Esophagus squamous epithelium (tissue), 5 donors: Measurements from ENCODE around the gene LRRC10. TPM values are rescaled to one million over a fixed set of nuclear protein-coding genes. Genes with fewer than 3 reads are reported as not detected.

Experiments used
- DNase-seq: peaks from one replicate; lab custom pipeline; 2025; lab: John Stamatoyannopoulos, UW
- H3K27ac ChIP-seq, 4 donors: fragments of 200-600 bp; sonication (generic); one replicate each; pipeline ENCODE4 v1.5.1; 2016 to 2019; ENCODE audit warnings: mild to moderate bottlenecking in 1 of 4
- H3K27me3 ChIP-seq, 4 donors: fragments of 200-600 bp; sonication (generic); 1 replicate in 3 of 4; 2 replicates in 1 of 4; pipeline versions ENCODE4 v1.5.1 to v1.6.0; 2017 to 2021; ENCODE audit warnings: antibody characterized with exemption in 1 of 4
- H3K36me3 ChIP-seq, 3 donors: fragments of 200-600 bp; sonication (generic); one replicate each; pipeline ENCODE4 v1.5.1; 2016 to 2019
- H3K4me1 ChIP-seq, 3 donors: fragments of 200-600 bp; sonication (generic); one replicate each; pipeline ENCODE4 v1.5.1; 2017 to 2019
- H3K4me3 ChIP-seq, 4 donors: fragments of 200-600 bp; sonication (generic); 1 replicate in 3 of 4; 2 replicates in 1 of 4; pipeline ENCODE4 v1.5.1; 2016 to 2019; ENCODE audit warnings: mild to moderate bottlenecking in 2 of 4, moderate library complexity in 1 of 4
- H3K9me3 ChIP-seq, 3 donors: fragments of 200-600 bp; sonication (generic); one replicate each; pipeline ENCODE4 v1.5.1; 2016 to 2019
- CTCF ChIP-seq, 6 experiments: fragments of 450-650 bp in 4 of 6; fragments of 200-600 bp in 2 of 6; sonication (generic) in 2 of 6; IDR thresholded peaks; one replicate each; pipeline ENCODE4 v1.5.1; 2016 to 2019; ENCODE audit warnings: antibody characterized with exemption in 6 of 6, mild to moderate bottlenecking in 4 of 6, moderate library complexity in 4 of 6
- POLR2A ChIP-seq, 4 donors: fragments of 450-650 bp; IDR thresholded peaks; one replicate each; pipeline ENCODE4 v1.6.1; 2017; ENCODE audit warnings: antibody characterized with exemption in 4 of 4, mild to moderate bottlenecking in 4 of 4, moderate library complexity in 3 of 4
- WGBS, 2 donors: methylation state at CpG; one replicate each; pipeline ENCODE4 v1.1.5; 2018; 5-methylcytosine and 5-hydroxymethylcytosine counted together
- intact Hi-C: fragments of 100-400 bp; cut with DNase I; formaldehyde crosslinking; loops from one replicate; pipeline ENCODE4 v1.15.0; 2022
- total RNA-seq, 4 donors: library from RNA; depleted of rRNA; stranded (reverse); fragments of >200 nt; gene quantifications; one replicate each; pipeline ENCODE4 v1.1.0, GENCODE V29; 2016
- donor health status: DM: yes; HTN: yes; CAD: no.

Gene LRRC10
- total RNA-seq, 4 donors from 2014 or later, result not detected

GRCh38 chr12:69647178-69647577 is 36.5 kb upstream of the LRRC10 start:
- Histone ChIP-seq H3K4me3 (no peak overlapping the region), H3K27ac (no peak overlapping the region), H3K4me1 (no peaks in the 10 kb centered on the region), H3K9me3 (no peaks in the 10 kb centered on the region), H3K36me3 (no peaks in the 10 kb centered on the region), H3K27me3 (peaks cover 0 to 10% (median 0%) of the 10 kb centered on the region in 4 donors)
- TF ChIP-seq CTCF (IDR thresholded peaks at IDR 0.05) (no peak), POLR2A (IDR thresholded peaks at IDR 0.05) (no peak)
- 48 to 58% methylated on average over 3 to 4 of the region's 4 CpGs for WGBS, 2 donors
- intact Hi-C loops, result no loop called here
- no peak for DNase-seq

- 73 to 79% methylated on average over 2 of the region's 2 CpGs for WGBS, 2 donors
- no peaks in the 10 kb centered on the region for H3K9me3 ChIP-seq
- no peaks in the 10 kb centered on the region for H3K4me1 ChIP-seq
- intact Hi-C loops, result no loop called here
- TF ChIP-seq CTCF (IDR thresholded peaks at IDR 0.05), result no peak
- no peak for TF ChIP-seq POLR2A (IDR thresholded peaks at IDR 0.05)
- no peak overlapping the region for H3K27ac ChIP-seq
- no peaks in the 10 kb centered on the region for H3K36me3 ChIP-seq
- H3K4me3 ChIP-seq, result no peak overlapping the region
- DNase-seq, result no peak
- H3K27me3 ChIP-seq, result peaks cover 0 to 10% (median 0%) of the 10 kb centered on the region in 4 donors
Measured at GRCh38 chr12:69645031-69645430, 34.3 kb upstream of the LRRC10 start.

- H3K36me3 ChIP-seq, result no peaks in the 10 kb centered on the region
- no peaks in the 10 kb centered on the region for H3K9me3 ChIP-seq
- intact Hi-C loops, result no loop called here
Measured at GRCh38 chr12:69644511-69644910, 33.8 kb upstream of the LRRC10 start.

GRCh38 chr12:69642531-69642930 is 31.8 kb upstream of the LRRC10 start:
- no peak overlapping the region for H3K4me3 ChIP-seq
- H3K36me3 ChIP-seq, result no peaks in the 10 kb centered on the region
- H3K27ac ChIP-seq, result no peak overlapping the region
- TF ChIP-seq POLR2A (IDR thresholded peaks at IDR 0.05) (no peak), CTCF (IDR thresholded peaks at IDR 0.05) (no peak)
- no peaks in the 10 kb centered on the region for H3K9me3 ChIP-seq
- no peaks in the 10 kb centered on the region for H3K4me1 ChIP-seq
- H3K27me3 ChIP-seq, result peaks cover 0 to 7% (median 0%) of the 10 kb centered on the region in 4 donors
- WGBS, 2 donors, result 42 to 65% methylated on average over 2 to 5 of the region's 6 CpGs
- intact Hi-C loops, result no loop called here
- DNase-seq, result no peak

More at GRCh38 chr12:69644511-69644910, 33.8 kb upstream of the LRRC10 start:
- no peak for DNase-seq
- Histone ChIP-seq H3K4me1 (no peaks in the 10 kb centered on the region), H3K27me3 (peaks cover 0 to 10% (median 0%) of the 10 kb centered on the region in 4 donors), H3K4me3 (no peak overlapping the region), H3K27ac (no peak overlapping the region)
- no peak for TF ChIP-seq CTCF (IDR thresholded peaks at IDR 0.05)
- no peak for TF ChIP-seq POLR2A (IDR thresholded peaks at IDR 0.05)

- Histone ChIP-seq H3K4me1 (no peaks in the 10 kb centered on the region), H3K36me3 (no peaks in the 10 kb centered on the region), H3K4me3 (no peak overlapping the region), H3K27ac (no peak overlapping the region), H3K9me3 (no peaks in the 10 kb centered on the region), H3K27me3 (peaks cover 0 to 2% (median 0%) of the 10 kb centered on the region in 4 donors)
- no peak for TF ChIP-seq CTCF (IDR thresholded peaks at IDR 0.05)
- TF ChIP-seq POLR2A (IDR thresholded peaks at IDR 0.05), result no peak
- no peak for DNase-seq
- intact Hi-C loops, result no loop called here
- WGBS, 2 donors, result 90 to 92% methylated on average over 7 of the region's 7 CpGs
Measured at GRCh38 chr12:69641546-69641945, 30.8 kb upstream of the LRRC10 start.
